Left cardiac atrium (tissue), 4 donors: Measurements from ENCODE around the gene PGBD2. TPM values are rescaled to one million over a fixed set of nuclear protein-coding genes. Genes with fewer than 3 reads are reported as not detected.
"Not testable (repeated sequence)": the region's sequence is repeated elsewhere in the genome, so short reads cannot be mapped to it uniquely, and the experiment has no call there.

Source experiments
- ATAC-seq, 2 donors: fragments of 200-7000 bp; cut with Tn5 transposase; one replicate each; pipeline ENCODE4 v1.9.1; 2020; ENCODE audit warnings: mild to moderate bottlenecking in 2 of 2, moderate library complexity in 2 of 2
- DNase-seq: peaks from one replicate; pipeline ENCODE4 v3.0.0-alpha.2; 2020
- intact Hi-C, 2 donors: fragments of 100-400 bp; cut with DNase I; formaldehyde crosslinking; loops; one replicate each; pipeline versions ENCODE4 v1.14.1 to v1.15.1; 2022 to 2023
- total RNA-seq, 2 donors: library from RNA; stranded (reverse); fragmentation: NEBNext Ultra II Directional; extraction: Animal tissue kit (Norgen Biotek cat#: 25700); gene quantifications; one replicate each; pipeline ENCODE4 v1.2.1, GENCODE V29; 2021
- donor health status: DM: no; HTN: yes; CAD: no.
- donor health status: DM: no; HTN: yes; CAD: no; lungs with severe emphysema.
- donor health status: DM: yes; HTN: yes; CAD: no.
- donor health status: Dilated cardiomyopathy.

Gene PGBD2
- total RNA-seq, 2 donors from 2014 or later = 3.5 TPM

GRCh38 chr1:248923352-248924338, 17.6 kb downstream of the PGBD2 start:
- ATAC-seq = no peak
- DNase-seq = no peak

GRCh38 chr1:248924696-248925532, 18.9 kb downstream of the PGBD2 start:
- intact Hi-C loops = no loop called here
- ATAC-seq (peak in 1 of 2 donors; percentile 65), DNase-seq (no peak)

More at GRCh38 chr1:248923352-248924338, 17.6 kb downstream of the PGBD2 start:
- intact Hi-C loops = no loop called here

- ATAC-seq, intact Hi-C loops, DNase-seq: not testable (repeated sequence)
Measured at GRCh38 chr1:248925859-248926258, 19.8 kb downstream of the PGBD2 start.

- no peak for ATAC-seq
- no peak for DNase-seq
- intact Hi-C loops = no loop called here
Measured at GRCh38 chr1:248926401-248927182, 20.6 kb downstream of the PGBD2 start.

GRCh38 chr1:248927283-248927682, 21.2 kb downstream of the PGBD2 start:
- DNase-seq, intact Hi-C loops, ATAC-seq: not testable (repeated sequence)

- ATAC-seq, intact Hi-C loops, DNase-seq: not testable (repeated sequence)
Measured at GRCh38 chr1:248928122-248928521, 22.1 kb downstream of the PGBD2 start.

- ATAC-seq, intact Hi-C loops, DNase-seq: not testable (repeated sequence)
Measured at GRCh38 chr1:248930037-248930436, 24.0 kb downstream of the PGBD2 start.

- DNase-seq, intact Hi-C loops, ATAC-seq: not testable (repeated sequence)
Measured at GRCh38 chr1:248938173-248938809, 32.3 kb downstream of the PGBD2 start.

- intact Hi-C loops, ATAC-seq, DNase-seq: not testable (repeated sequence)
Measured at GRCh38 chr1:248944134-248944999, 38.3 kb downstream of the PGBD2 start.

- DNase-seq, intact Hi-C loops: not testable (repeated sequence)
- peak in 1 of 2 donors; percentile 27 for ATAC-seq
Measured at GRCh38 chr1:248945000-248945423, 39.0 kb downstream of the PGBD2 start.

- peak; percentile 53 for DNase-seq
- ATAC-seq = peak; percentile 82 to 94
- intact Hi-C loops = not testable (repeated sequence)
Measured at GRCh38 chr1:248945453-248945852, 39.4 kb downstream of the PGBD2 start.

- DNase-seq, intact Hi-C loops: not testable (repeated sequence)
- ATAC-seq = peak in 1 of 2 donors; percentile 86
Measured at GRCh38 chr1:248945856-248946416, 39.9 kb downstream of the PGBD2 start.

Other genes starting within 250 kb of the PGBD2 start
- gene OR14I1, start 203.5 kb upstream of the PGBD2 start, total RNA-seq = not detected
- gene LYPD8, start 150.5 kb upstream of the PGBD2 start, total RNA-seq = not detected
- 10 to 100 TPM; 15.1 to 18.5 TPM for gene SH3BP5L, start 80.3 kb upstream of the PGBD2 start, total RNA-seq
- gene ZNF672, start 68.0 kb upstream of the PGBD2 start, total RNA-seq = 10 to 100 TPM; 41.6 to 42.2 TPM
- 10 to 100 TPM; 16.3 to 22.3 TPM for gene ZNF692, start 47.1 kb upstream of the PGBD2 start, total RNA-seq